Trophoblast cell (in vitro differentiated cells and primary cell): ENCODE measurements around the gene TRPC4AP. TPM values are rescaled to one million over a fixed set of nuclear protein-coding genes. Genes with fewer than 3 reads are reported as not detected.

Experiments used
- DNase-seq, 2 donors: peaks; one replicate each; pipeline ENCODE4 v3.0.0-alpha.2; 2016
- H2AFZ ChIP-seq: 2 replicates; pipeline ENCODE4 v1.6.1; 2013; ENCODE audit warnings: low read length, moderate library complexity, mild to moderate bottlenecking; ENCODE audit not compliant: insufficient read depth, poor library complexity
- H2AK5ac ChIP-seq: 2 replicates; pipeline ENCODE4 v1.6.1; 2013; ENCODE audit warnings: mild to moderate bottlenecking, low read length
- H2BK120ac ChIP-seq: 2 replicates; pipeline ENCODE4 v1.6.1; 2013; ENCODE audit warnings: low read length, mild to moderate bottlenecking, moderate library complexity; ENCODE audit not compliant: insufficient read depth, poor library complexity
- H2BK12ac ChIP-seq: 2 replicates; pipeline ENCODE4 v1.6.1; 2013; ENCODE audit warnings: mild to moderate bottlenecking, low read length, moderate library complexity
- H2BK5ac ChIP-seq: 2 replicates; pipeline ENCODE4 v1.6.1; 2013; ENCODE audit warnings: low read length, low read depth, moderate library complexity, mild to moderate bottlenecking; ENCODE audit not compliant: poor library complexity
- H3K14ac ChIP-seq: 2 replicates; pipeline ENCODE4 v1.6.1; 2013; ENCODE audit warnings: mild to moderate bottlenecking, low read length
- H3K18ac ChIP-seq: 2 replicates; pipeline ENCODE4 v1.6.1; 2013; ENCODE audit warnings: mild to moderate bottlenecking, low read length
- H3K23ac ChIP-seq: 2 replicates; pipeline ENCODE4 v1.6.1; 2013; ENCODE audit warnings: low read length
- H3K27ac ChIP-seq: 2 replicates; pipeline ENCODE4 v1.5.1; 2013; ENCODE audit warnings: low read depth, mild to moderate bottlenecking, inconsistent platforms, low read length, moderate library complexity
- H3K27me3 ChIP-seq: 2 replicates; pipeline ENCODE4 v1.6.1; 2013; ENCODE audit warnings: inconsistent platforms, mild to moderate bottlenecking, low read length, moderate library complexity; ENCODE audit not compliant: insufficient read depth
- H3K36me3 ChIP-seq, 2 experiments: 1 replicate in 1 of 2; 2 replicates in 1 of 2; pipeline ENCODE4 v1.6.1; 2013; ENCODE audit warnings: low read length in 2 of 2, mild to moderate bottlenecking in 2 of 2, moderate library complexity in 1 of 2; ENCODE audit not compliant: insufficient read depth in 2 of 2, control insufficient read depth in 1 of 2
- H3K4ac ChIP-seq: 2 replicates; pipeline ENCODE4 v1.6.1; 2013; ENCODE audit warnings: low read depth, mild to moderate bottlenecking, low read length, moderate library complexity
- H3K4me1 ChIP-seq, 2 experiments: 1 replicate in 1 of 2; 2 replicates in 1 of 2; pipeline ENCODE4 v1.6.1; 2013; ENCODE audit warnings: low read length in 2 of 2, mild to moderate bottlenecking in 2 of 2, moderate library complexity in 1 of 2; ENCODE audit not compliant: insufficient read depth in 2 of 2, control insufficient read depth in 1 of 2
- H3K4me2 ChIP-seq: 2 replicates; pipeline ENCODE4 v1.6.1; 2013; ENCODE audit warnings: inconsistent platforms, mild to moderate bottlenecking, low read length, moderate library complexity
- H3K4me3 ChIP-seq: 2 replicates; pipeline ENCODE4 v1.5.1; 2013; ENCODE audit warnings: mild to moderate bottlenecking, low read depth, low read length, inconsistent platforms
- H3K79me1 ChIP-seq: one replicate; pipeline ENCODE4 v1.6.1; 2013; ENCODE audit warnings: low read length
- H3K79me2 ChIP-seq: 2 replicates; pipeline ENCODE4 v1.6.1; 2013; ENCODE audit warnings: low read length, mild to moderate bottlenecking; ENCODE audit not compliant: control insufficient read depth, insufficient read depth, poor library complexity
- H3K9ac ChIP-seq: 2 replicates; pipeline ENCODE4 v1.6.1; 2013; ENCODE audit warnings: mild to moderate bottlenecking, low read length
- H3K9me3 ChIP-seq: 2 replicates; pipeline ENCODE4 v1.6.1; 2013; ENCODE audit warnings: low read depth, mild to moderate bottlenecking, control low read depth, inconsistent platforms, low read length; ENCODE audit not compliant: insufficient read depth
- H4K12ac ChIP-seq: 2 replicates; pipeline ENCODE4 v1.6.1; 2013; ENCODE audit warnings: low read depth, mild to moderate bottlenecking, low read length, moderate library complexity
- H4K8ac ChIP-seq: 2 replicates; pipeline ENCODE4 v1.6.1; 2013; ENCODE audit warnings: low read depth, mild to moderate bottlenecking, low read length, moderate library complexity
- H4K91ac ChIP-seq: one replicate; pipeline ENCODE4 v1.6.1; 2013; ENCODE audit warnings: low read depth, mild to moderate bottlenecking, low read length, moderate library complexity
- WGBS: extraction: QIAGEN DNeasy Blood & Tissue Kit; methylation state at CpG from one replicate; pipeline ENCODE4 v1.1.7; 2013; ENCODE audit warnings: missing lambda C conversion rate; ENCODE audit not compliant: insufficient read length, insufficient coverage; ENCODE audit errors: extremely low coverage; 5-methylcytosine and 5-hydroxymethylcytosine counted together
- polyA plus RNA-seq: library from polyadenylated mRNA; stranded (reverse); fragments of 200-250 nt; gene quantifications from 2 replicates; pipeline ENCODE4 v1.2.3, GENCODE V29; 2013

The TRPC4AP gene
- 61.7 TPM in 2 replicates for polyA plus RNA-seq

- H3K4me1 ChIP-seq, result peaks cover 5 to 7% of the 10 kb centered on the region in 2 experiments
- peak within 1 kb of the TSS; percentile 95 for H2AFZ ChIP-seq
- H2AK5ac ChIP-seq, result peak within 1 kb of the TSS; percentile 76
- peak within 1 kb of the TSS; percentile 98 for H3K18ac ChIP-seq
- H3K4ac ChIP-seq, result peak within 1 kb of the TSS; percentile 100
- H3K9me3 ChIP-seq, result no peaks in the 10 kb centered on the region
- peak within 1 kb of the TSS; percentile 91 for H3K27ac ChIP-seq
- H3K14ac ChIP-seq, result peak within 1 kb of the TSS; percentile 98
- peak within 1 kb of the TSS; percentile 99 for H4K8ac ChIP-seq
- peaks cover 11% of the 10 kb centered on the region for H3K79me1 ChIP-seq
- peaks cover 5% of the 10 kb centered on the region in 2 experiments for H3K36me3 ChIP-seq
- no peaks in the 10 kb centered on the region for H3K27me3 ChIP-seq
- H2BK12ac ChIP-seq, result peak within 1 kb of the TSS; percentile 70
- H3K79me2 ChIP-seq, result peaks cover 17% of the 10 kb centered on the region
- WGBS, result no CpG with 5 or more reads among the region's 69 CpGs
- peak within 1 kb of the TSS; percentile 98 for H2BK5ac ChIP-seq
- peak; percentile 97 to 99 for DNase-seq
- peak within 1 kb of the TSS; percentile 95 for H2BK120ac ChIP-seq
- peak within 1 kb of the TSS; percentile 93 for H3K4me3 ChIP-seq
- H3K9ac ChIP-seq, result peak within 1 kb of the TSS; percentile 84
- H3K4me2 ChIP-seq, result peak within 1 kb of the TSS; percentile 69
- peak within 1 kb of the TSS; percentile 95 for H4K12ac ChIP-seq
- peak within 1 kb of the TSS; percentile 98 for H4K91ac ChIP-seq
- no peak within 1 kb of the TSS for H3K23ac ChIP-seq
Measured at GRCh38 chr20:35092524-35093266, at the start of gene TRPC4AP. Gene TRPC4AP, minus strand, starts transcription at chr20:35092807. Its CDS starts 26 bp downstream, at chr20:35092781.

- Histone ChIP-seq H3K9ac (no peak overlapping the region), H4K8ac (no peak overlapping the region), H2BK5ac (no peak overlapping the region), H3K23ac (no peak overlapping the region), H2BK120ac (no peak overlapping the region), H3K4me3 (no peak overlapping the region), H2AFZ (no peak overlapping the region), H4K91ac (no peak overlapping the region), H4K12ac (no peak overlapping the region), H3K27ac (no peak overlapping the region), H2BK12ac (no peak overlapping the region), H3K79me2 (no peaks in the 10 kb centered on the region), H3K36me3 (peaks cover 34% of the 10 kb centered on the region in 2 experiments), H3K4me1 (peaks cover 3 to 5% of the 10 kb centered on the region in 2 experiments), H3K79me1 (no peaks in the 10 kb centered on the region), H3K4ac (no peak overlapping the region), H3K27me3 (no peaks in the 10 kb centered on the region), H3K4me2 (no peak overlapping the region), H3K9me3 (no peaks in the 10 kb centered on the region), H2AK5ac (no peak overlapping the region), H3K18ac (no peak overlapping the region), H3K14ac (no peak overlapping the region)
- peak; percentile 33 to 39 for DNase-seq
- no CpG with 5 or more reads among the region's 11 CpGs for WGBS
Measured at GRCh38 chr20:35135867-35136586, 43.4 kb upstream of the TRPC4AP start.

- Histone ChIP-seq H3K4ac (no peak overlapping the region), H2BK5ac (no peak overlapping the region), H3K14ac (no peak overlapping the region), H3K4me2 (no peak overlapping the region), H3K4me1 (peaks cover 3 to 5% of the 10 kb centered on the region in 2 experiments), H2AFZ (no peak overlapping the region), H3K9ac (no peak overlapping the region), H4K12ac (no peak overlapping the region), H3K79me1 (no peaks in the 10 kb centered on the region), H3K36me3 (peaks cover 28 to 36% of the 10 kb centered on the region in 2 experiments), H4K91ac (no peak overlapping the region), H3K9me3 (no peaks in the 10 kb centered on the region), H3K18ac (no peak overlapping the region), H2AK5ac (no peak overlapping the region), H3K23ac (no peak overlapping the region), H2BK120ac (no peak overlapping the region), H2BK12ac (no peak overlapping the region), H3K27me3 (no peaks in the 10 kb centered on the region), H3K79me2 (no peaks in the 10 kb centered on the region), H3K4me3 (no peak overlapping the region), H3K27ac (no peak overlapping the region), H4K8ac (no peak overlapping the region)
- no CpG with 5 or more reads among the region's 6 CpGs for WGBS
- DNase-seq, result no peak
Measured at GRCh38 chr20:35134880-35135279, 42.3 kb upstream of the TRPC4AP start.

GRCh38 chr20:35134472-35134871, 41.9 kb upstream of the TRPC4AP start:
- no CpG with 5 or more reads among the region's 9 CpGs for WGBS

More at GRCh38 chr20:35134472-35134871, 41.9 kb upstream of the TRPC4AP start:
- no peak overlapping the region for H3K4me2 ChIP-seq
- no peak overlapping the region for H2BK12ac ChIP-seq
- H3K23ac ChIP-seq, result no peak overlapping the region
- H3K27ac ChIP-seq, result no peak overlapping the region
- no peak overlapping the region for H3K14ac ChIP-seq
- H3K9me3 ChIP-seq, result no peaks in the 10 kb centered on the region
- H3K9ac ChIP-seq, result no peak overlapping the region
- H3K36me3 ChIP-seq, result peaks cover 28 to 36% of the 10 kb centered on the region in 2 experiments
- no peak overlapping the region for H3K18ac ChIP-seq
- peaks cover 3 to 5% of the 10 kb centered on the region in 2 experiments for H3K4me1 ChIP-seq
- H2BK120ac ChIP-seq, result no peak overlapping the region
- no peak for DNase-seq
- H2AFZ ChIP-seq, result no peak overlapping the region
- H3K27me3 ChIP-seq, result no peaks in the 10 kb centered on the region
- no peak overlapping the region for H3K4ac ChIP-seq
- H2BK5ac ChIP-seq, result no peak overlapping the region
- H2AK5ac ChIP-seq, result no peak overlapping the region
- H4K12ac ChIP-seq, result no peak overlapping the region
- H4K91ac ChIP-seq, result no peak overlapping the region
- no peak overlapping the region for H4K8ac ChIP-seq
- H3K79me1 ChIP-seq, result no peaks in the 10 kb centered on the region
- H3K79me2 ChIP-seq, result no peaks in the 10 kb centered on the region
- no peak overlapping the region for H3K4me3 ChIP-seq
